NK-92 treated with Interleukin-12 subunit alpha and Interleukin-12 subunit beta, amount 100 ng/mL, for 24 hours (cell line): ENCODE results near the gene METTL21C.

Experiments
- DNase-seq: peaks from one replicate; lab custom pipeline; 2025; lab: John Stamatoyannopoulos, UW

The METTL21C gene

GRCh38 chr13:102697929-102698648 is 3.2 kb upstream of the METTL21C start:
- no peak for DNase-seq

GRCh38 chr13:102697264-102697663 is 2.4 kb upstream of the METTL21C start:
- no peak for DNase-seq

DNA sequence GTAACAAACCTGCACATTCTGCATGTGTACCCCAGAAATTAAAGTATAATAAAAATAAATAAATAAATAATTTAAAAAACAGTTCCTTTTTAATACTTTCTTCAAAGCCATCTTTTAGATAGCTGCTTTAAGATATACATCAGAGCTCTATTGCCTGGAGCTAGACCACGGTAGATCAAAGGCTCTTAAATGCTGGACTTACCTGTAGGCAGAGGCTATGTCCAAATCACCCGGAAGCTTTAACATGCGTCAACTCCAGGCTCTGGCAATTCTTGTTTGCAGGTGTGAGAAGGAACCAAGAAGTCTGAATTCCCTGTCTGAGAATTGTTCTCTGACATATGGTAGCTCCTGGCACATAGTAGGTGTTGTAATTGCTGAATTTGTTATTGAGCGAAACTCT is 1.6 kb upstream of the METTL21C start:
- DNase-seq: no peak

DNA sequence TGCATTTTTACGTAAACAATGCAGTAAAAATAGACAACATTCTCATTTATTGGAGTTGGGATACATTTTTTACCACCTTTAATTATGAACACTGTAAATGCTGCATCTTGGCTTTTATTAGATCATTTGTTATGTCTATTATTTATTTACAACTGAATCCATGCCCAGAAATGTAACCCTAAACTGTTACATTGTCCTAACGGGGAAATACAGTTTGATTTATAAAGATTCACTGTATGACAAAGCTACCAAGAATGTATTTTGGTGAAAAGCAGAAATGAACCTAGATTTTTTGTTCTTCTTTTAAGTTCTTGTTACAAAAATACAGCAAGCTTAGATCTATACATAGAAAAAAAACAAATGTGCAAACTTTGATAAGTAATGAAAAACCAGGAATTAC is 1.1 kb downstream of the METTL21C start:
- DNase-seq: no peak

DNA sequence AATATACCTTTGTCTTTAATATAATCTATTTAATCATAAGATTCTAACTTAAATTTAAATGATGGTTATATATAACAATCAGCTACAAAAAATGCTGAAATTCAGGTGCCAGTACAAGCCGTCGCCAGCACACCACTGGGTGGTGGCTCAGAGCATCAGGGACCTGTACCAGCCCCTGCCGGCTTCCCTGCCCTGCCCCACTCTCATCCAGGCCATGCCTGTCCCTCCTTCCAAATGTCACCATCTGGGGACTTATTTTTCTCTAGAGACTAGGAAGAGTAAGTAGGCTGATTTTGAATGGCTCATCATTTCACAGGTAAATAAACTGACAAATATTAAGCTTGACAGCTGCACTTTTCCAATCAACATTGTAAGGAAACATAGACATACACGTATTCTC is 1.6 kb downstream of the METTL21C start:
- DNase-seq: no peak

DNA sequence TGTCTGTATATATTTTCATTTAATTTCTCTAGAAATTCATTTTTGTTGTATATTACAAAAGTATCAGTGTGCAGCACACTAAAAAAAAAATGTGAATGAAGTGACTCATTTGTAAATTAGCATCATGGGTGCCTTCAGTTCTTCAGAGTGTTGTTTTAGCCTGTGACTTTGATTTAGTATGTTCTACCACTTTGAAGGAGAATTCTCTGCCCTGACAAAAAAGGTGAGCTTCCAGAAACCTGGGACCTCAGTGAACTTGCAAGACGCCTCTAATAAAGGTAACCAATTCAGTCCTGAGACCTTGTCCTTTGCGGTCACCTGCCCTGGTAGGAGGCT is 2.4 kb downstream of the METTL21C start:
- no peak for DNase-seq

DNA sequence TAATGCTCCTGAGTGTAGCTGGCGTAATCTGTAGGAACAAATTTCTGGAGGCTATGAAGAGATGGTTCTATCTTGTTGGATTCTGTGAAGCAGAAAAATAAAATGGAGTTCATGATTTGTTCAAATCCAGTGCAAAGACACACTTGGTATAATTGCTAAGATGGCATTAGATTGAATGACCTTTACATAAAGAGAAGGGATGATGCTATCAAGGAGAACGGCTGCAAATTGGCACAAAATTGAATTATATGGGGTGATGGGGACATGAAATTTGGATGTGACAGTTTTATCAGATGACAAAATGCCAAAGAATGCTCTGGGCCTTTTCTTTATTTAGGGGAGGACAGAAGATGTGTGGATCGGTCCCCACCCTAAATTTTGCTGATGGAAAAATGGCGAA is 4.0 kb downstream of the METTL21C start:
- DNase-seq: no peak

- no peak for DNase-seq
These were observed 6.4 kb downstream of the METTL21C start for GRCh38 chr13:102688306-102688973.

DNA sequence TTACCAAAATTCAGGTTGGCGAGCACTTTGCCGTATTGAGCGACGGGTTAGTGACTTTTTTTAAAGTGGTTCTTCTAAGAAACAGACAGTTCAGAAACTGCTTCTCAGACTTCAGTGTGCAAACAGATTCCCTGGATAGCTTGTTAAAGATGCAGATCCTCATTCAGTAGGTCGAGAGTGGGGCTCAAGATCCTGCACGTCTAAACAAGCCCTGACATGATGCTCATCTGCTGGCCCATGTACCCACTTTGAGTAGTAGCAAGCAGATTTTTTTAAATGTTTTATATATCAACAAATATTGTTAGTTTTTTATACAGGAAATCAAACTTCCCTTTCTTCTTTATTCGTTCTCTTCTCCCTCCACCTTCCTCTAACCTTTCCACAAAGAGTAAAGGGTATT is 7.3 kb downstream of the METTL21C start:
- no peak for DNase-seq

- DNase-seq: no peak
These were observed 8.8 kb downstream of the METTL21C start for GRCh38 chr13:102686024-102686423.

DNA sequence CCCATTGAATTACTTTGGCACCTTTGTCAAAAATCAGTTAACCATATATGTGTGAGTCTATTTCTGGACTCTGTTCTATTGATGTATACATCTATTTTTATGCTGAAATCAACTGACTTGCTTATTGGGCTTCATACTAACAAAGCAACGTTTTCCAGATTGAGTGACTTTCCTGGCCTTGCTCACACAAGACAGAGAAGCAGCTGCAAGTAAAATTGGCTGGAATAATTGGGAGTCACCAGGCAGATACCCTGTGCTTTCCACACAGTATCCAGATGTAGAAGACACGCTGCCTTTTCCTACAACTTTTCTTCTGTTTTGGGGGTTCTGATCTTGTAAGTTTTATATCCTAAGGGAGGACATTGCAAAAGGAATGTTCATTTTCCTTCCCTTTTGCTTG is 11.2 kb downstream of the METTL21C start:
- DNase-seq: no peak

- no peak for DNase-seq
These were observed 12.1 kb downstream of the METTL21C start for GRCh38 chr13:102682727-102683126.

DNA sequence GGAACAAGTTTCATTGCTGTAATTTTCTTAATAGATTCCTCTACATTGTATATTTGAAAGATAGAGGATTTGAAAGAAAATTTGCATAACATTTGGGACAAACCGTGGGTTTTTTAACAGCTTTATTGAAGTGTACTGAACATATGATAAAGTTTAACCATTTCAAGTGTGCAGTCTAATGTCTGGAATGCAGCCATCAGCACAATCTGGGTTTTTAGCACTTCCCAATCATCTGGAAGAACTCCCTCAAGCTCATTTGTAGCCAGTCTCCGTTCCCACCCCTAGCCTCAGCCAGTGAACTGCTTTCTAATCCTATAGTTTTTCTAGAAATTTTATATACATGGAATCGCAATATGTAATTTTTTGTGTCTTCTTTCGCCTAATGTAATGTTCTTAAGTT is 12.6 kb downstream of the METTL21C start:
- DNase-seq: no peak

- DNase-seq: no peak
These were observed 13.8 kb downstream of the METTL21C start for GRCh38 chr13:102680842-102681740.

- DNase-seq: no peak
These were observed 14.6 kb downstream of the METTL21C start for GRCh38 chr13:102680133-102680717.

DNA sequence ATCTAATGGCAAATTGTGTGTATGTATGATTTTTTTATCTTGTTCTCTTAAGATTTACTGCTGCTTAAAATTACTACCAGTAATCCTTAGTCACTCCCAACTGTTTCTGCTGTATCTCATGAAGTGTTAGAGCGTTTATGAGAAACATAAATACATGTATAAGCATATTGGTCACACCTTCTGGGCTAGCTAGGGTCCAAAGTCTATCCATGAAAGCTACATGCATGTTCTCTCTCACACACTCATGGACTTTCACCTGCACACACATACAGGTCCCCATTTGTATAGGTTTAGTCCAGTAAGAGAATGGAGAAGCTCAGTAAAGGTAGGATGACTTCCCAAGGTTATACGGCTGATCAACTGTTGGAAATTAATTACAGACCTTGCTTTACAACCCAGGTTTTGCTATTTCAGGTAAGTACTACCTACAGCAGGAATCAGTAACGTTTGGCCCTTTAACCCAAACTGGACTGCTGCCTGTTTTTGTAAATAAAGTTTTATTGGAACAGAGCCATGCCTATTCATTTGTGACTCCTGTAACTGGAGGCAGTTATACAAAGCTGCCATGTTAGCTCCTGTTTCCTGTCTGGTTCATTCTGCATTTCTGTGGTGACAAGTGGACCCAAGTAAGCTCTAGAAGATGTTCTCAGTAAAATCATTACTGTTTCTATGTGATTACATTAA is 15.3 kb downstream of the METTL21C start:
- DNase-seq: no peak

GRCh38 chr13:102678339-102679107 is 16.3 kb downstream of the METTL21C start:
- no peak for DNase-seq

GRCh38 chr13:102677122-102677521 is 17.7 kb downstream of the METTL21C start:
- no peak for DNase-seq

DNA sequence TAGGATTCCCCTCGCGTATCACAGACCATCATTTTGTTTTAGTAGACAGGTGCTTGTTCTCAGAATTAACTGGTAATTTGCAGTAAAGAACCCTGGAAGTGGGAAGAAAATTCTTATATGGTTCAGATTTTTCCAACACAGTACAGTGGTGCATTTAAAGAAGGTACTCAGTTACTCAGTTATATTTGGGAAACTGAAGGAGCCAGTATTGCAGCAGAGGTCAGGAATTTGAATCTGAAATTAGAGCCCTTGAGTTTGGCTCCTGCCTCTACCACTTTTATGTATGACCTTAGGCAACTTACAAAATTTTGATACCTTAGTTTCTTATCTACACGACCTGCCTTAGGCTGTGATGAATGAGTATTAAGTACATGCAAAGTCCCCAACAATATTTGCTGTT is 19.7 kb downstream of the METTL21C start:
- no peak for DNase-seq

- DNase-seq: no peak
These were observed 24.7 kb downstream of the METTL21C start for GRCh38 chr13:102670130-102670529.

GRCh38 chr13:102667911-102668310 is 26.9 kb downstream of the METTL21C start:
- DNase-seq: no peak
